Astrocyte (in vitro differentiated cells and primary cell): Measurements from ENCODE around the gene MOB3B. TPM values are rescaled to one million over a fixed set of nuclear protein-coding genes. Genes with fewer than 3 reads are reported as not detected.

Experiments used
- DNase-seq: peaks from one replicate; pipeline ENCODE4 v3.0.0-alpha.2; 2010; ENCODE audit warnings: low read depth
- FAIRE-seq: peaks from 2 replicates; lab custom pipeline; 2011; peaks lifted over from hg19 to GRCh38; lab: Jason Lieb, UNC
- H2AFZ ChIP-seq: 2 replicates; pipeline ENCODE4 v1.6.0; 2012; ENCODE audit warnings: low read depth, low read length, inconsistent platforms
- H3K27ac ChIP-seq: 2 replicates; pipeline ENCODE4 v1.5.1; 2011; ENCODE audit warnings: low read depth, low read length, inconsistent platforms
- H3K27me3 ChIP-seq: 2 replicates; pipeline ENCODE4 v1.6.0; 2011; ENCODE audit warnings: low read length, inconsistent platforms; ENCODE audit not compliant: insufficient read depth
- H3K36me3 ChIP-seq: 2 replicates; pipeline ENCODE4 v1.5.1; 2011; ENCODE audit warnings: low read length, inconsistent platforms; ENCODE audit not compliant: insufficient read depth
- H3K4me1 ChIP-seq: 2 replicates; pipeline ENCODE4 v1.5.1; 2011; ENCODE audit warnings: low read length, inconsistent platforms; ENCODE audit not compliant: insufficient read depth
- H3K4me2 ChIP-seq: 2 replicates; pipeline ENCODE4 v1.6.0; 2012; ENCODE audit warnings: low read length, inconsistent platforms
- H3K4me3 ChIP-seq: 2 replicates; pipeline ENCODE4 v1.5.1; 2011; ENCODE audit warnings: low read depth, mild to moderate bottlenecking, low read length, inconsistent platforms; ENCODE audit not compliant: insufficient read depth
- H3K79me2 ChIP-seq: 2 replicates; pipeline ENCODE4 v1.6.0; 2012; ENCODE audit warnings: mild to moderate bottlenecking, low read length, inconsistent platforms; ENCODE audit not compliant: insufficient read depth
- H3K9ac ChIP-seq: 2 replicates; pipeline ENCODE4 v1.6.0; 2012; ENCODE audit warnings: mild to moderate bottlenecking, low read length, inconsistent platforms
- H3K9me3 ChIP-seq: 2 replicates; pipeline ENCODE4 v1.5.1; 2012; ENCODE audit warnings: low read depth, mild to moderate bottlenecking, low read length, inconsistent platforms; ENCODE audit not compliant: insufficient read depth
- H4K20me1 ChIP-seq: 2 replicates; pipeline ENCODE4 v1.6.0; 2012; ENCODE audit warnings: low read length, inconsistent platforms; ENCODE audit not compliant: insufficient read depth
- H3K27ac Mint-ChIP-seq: one replicate; pipeline ENCODE4 v1.8.0; 2021; ENCODE audit warnings: mild to moderate bottlenecking, mixed read lengths; ENCODE audit not compliant: unreplicated experiment
- H3K27me3 Mint-ChIP-seq: one replicate; pipeline ENCODE4 v1.8.0; 2021; ENCODE audit warnings: low read depth, mixed read lengths; ENCODE audit not compliant: unreplicated experiment
- H3K36me3 Mint-ChIP-seq: one replicate; pipeline ENCODE4 v1.8.0; 2021; ENCODE audit warnings: low read depth, mixed read lengths; ENCODE audit not compliant: unreplicated experiment
- H3K4me1 Mint-ChIP-seq: one replicate; pipeline ENCODE4 v1.8.0; 2021; ENCODE audit warnings: low read depth, mixed read lengths; ENCODE audit not compliant: unreplicated experiment
- H3K4me3 Mint-ChIP-seq: one replicate; pipeline ENCODE4 v1.8.0; 2021; ENCODE audit warnings: mild to moderate bottlenecking, moderate library complexity, mixed read lengths; ENCODE audit not compliant: unreplicated experiment
- H3K9me3 Mint-ChIP-seq: one replicate; pipeline ENCODE4 v1.8.0; 2021; ENCODE audit warnings: mild to moderate bottlenecking, mixed read lengths; ENCODE audit not compliant: unreplicated experiment
- EZH2 ChIP-seq: IDR thresholded peaks from 2 replicates; pipeline ENCODE4 v1.6.1; 2012; ENCODE audit warnings: mild to moderate bottlenecking, low read length, inconsistent platforms; ENCODE audit not compliant: insufficient read depth
- total RNA-seq: library from RNA; stranded (reverse); gene quantifications from 2 replicates; pipeline ENCODE4 v1.2.1, GENCODE V29; 2021
- TF ChIP-seq, protein P1 (sequence below): IDR thresholded peaks from 2 replicates; pipeline ENCODE4 v1.5.1; 2011; ENCODE audit warnings: low read depth, mild to moderate bottlenecking, inconsistent platforms, low read length, moderate library complexity; ENCODE audit not compliant: insufficient read depth

Gene MOB3B
- total RNA-seq, 1 donor from 2014 or later = 3.9 TPM

DNA sequence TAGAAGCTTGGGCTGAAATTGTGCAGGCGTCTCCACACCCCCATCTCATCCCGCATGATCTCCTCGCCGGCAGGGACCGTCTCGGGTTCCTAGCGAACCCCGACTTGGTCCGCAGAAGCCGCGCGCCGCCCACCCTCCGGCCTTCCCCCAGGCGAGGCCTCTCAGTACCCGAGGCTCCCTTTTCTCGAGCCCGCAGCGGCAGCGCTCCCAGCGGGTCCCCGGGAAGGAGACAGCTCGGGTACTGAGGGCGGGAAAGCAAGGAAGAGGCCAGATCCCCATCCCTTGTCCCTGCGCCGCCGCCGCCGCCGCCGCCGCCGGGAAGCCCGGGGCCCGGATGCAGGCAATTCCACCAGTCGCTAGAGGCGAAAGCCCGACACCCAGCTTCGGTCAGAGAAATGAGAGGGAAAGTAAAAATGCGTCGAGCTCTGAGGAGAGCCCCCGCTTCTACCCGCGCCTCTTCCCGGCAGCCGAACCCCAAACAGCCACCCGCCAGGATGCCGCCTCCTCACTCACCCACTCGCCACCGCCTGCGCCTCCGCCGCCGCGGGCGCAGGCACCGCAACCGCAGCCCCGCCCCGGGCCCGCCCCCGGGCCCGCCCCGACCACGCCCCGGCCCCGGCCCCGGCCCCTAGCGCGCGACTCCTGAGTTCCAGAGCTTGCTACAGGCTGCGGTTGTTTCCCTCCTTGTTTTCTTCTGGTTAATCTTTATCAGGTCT, 43.5 kb upstream of the MOB3B start, which contains the start of gene C9orf72:
Gene C9orf72 (minus strand): TSS at position 564 of the 716 bp plus-strand sequence. CDS start 6,361 bp downstream, outside the sequence.
- no peak for TF ChIP-seq EZH2
- TF ChIP-seq, protein P1, sequence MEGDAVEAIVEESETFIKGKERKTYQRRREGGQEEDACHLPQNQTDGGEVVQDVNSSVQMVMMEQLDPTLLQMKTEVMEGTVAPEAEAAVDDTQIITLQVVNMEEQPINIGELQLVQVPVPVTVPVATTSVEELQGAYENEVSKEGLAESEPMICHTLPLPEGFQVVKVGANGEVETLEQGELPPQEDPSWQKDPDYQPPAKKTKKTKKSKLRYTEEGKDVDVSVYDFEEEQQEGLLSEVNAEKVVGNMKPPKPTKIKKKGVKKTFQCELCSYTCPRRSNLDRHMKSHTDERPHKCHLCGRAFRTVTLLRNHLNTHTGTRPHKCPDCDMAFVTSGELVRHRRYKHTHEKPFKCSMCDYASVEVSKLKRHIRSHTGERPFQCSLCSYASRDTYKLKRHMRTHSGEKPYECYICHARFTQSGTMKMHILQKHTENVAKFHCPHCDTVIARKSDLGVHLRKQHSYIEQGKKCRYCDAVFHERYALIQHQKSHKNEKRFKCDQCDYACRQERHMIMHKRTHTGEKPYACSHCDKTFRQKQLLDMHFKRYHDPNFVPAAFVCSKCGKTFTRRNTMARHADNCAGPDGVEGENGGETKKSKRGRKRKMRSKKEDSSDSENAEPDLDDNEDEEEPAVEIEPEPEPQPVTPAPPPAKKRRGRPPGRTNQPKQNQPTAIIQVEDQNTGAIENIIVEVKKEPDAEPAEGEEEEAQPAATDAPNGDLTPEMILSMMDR = no peak
- H3K4me3 Mint-ChIP-seq = peak within 1 kb of the TSS; percentile 99
- Histone ChIP-seq H2AFZ (peak within 1 kb of the TSS; percentile 72), H3K4me2 (peak within 1 kb of the TSS; percentile 85), H3K4me1 (no peaks in the 10 kb centered on the region), H3K9me3 (no peaks in the 10 kb centered on the region), H3K9ac (peak within 1 kb of the TSS; percentile 88), H3K27ac (peak within 1 kb of the TSS; percentile 86), H3K36me3 (no peaks in the 10 kb centered on the region), H3K79me2 (no peaks in the 10 kb centered on the region), H4K20me1 (no peaks in the 10 kb centered on the region), H3K27me3 (no peaks in the 10 kb centered on the region), H3K4me3 (peak within 1 kb of the TSS; percentile 77)
- H3K9me3 Mint-ChIP-seq = peaks cover 2% of the 10 kb centered on the region
- no peak for FAIRE-seq
- H3K27me3 Mint-ChIP-seq = no peaks in the 10 kb centered on the region
- H3K27ac Mint-ChIP-seq = peak within 1 kb of the TSS; percentile 99
- no peaks in the 10 kb centered on the region for H3K36me3 Mint-ChIP-seq
- peaks cover 4% of the 10 kb centered on the region for H3K4me1 Mint-ChIP-seq
- DNase-seq = peak; percentile 29

DNA sequence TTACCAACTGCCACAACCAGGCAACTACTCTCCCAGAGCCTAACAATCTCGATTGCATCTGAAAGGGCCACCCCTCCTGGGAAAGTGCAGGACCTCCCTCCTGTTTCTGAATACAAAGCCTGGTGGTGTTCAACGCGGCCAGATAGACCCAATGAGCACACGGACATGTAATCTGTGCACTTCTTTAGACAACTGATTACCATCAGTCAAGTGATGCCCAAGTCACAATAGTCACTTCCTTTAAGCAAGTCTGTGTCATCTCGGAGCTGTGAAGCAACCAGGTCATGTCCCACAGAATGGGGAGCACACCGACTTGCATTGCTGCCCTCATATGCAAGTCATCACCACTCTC, 42.9 kb upstream of the MOB3B start:
- Histone ChIP-seq H3K36me3 (no peaks in the 10 kb centered on the region), H3K4me1 (no peaks in the 10 kb centered on the region), H3K27me3 (no peaks in the 10 kb centered on the region), H3K4me3 (peak overlapping the region; percentile 77), H3K9me3 (no peaks in the 10 kb centered on the region), H3K27ac (peak overlapping the region; percentile 86), H4K20me1 (peaks cover 4% of the 10 kb centered on the region), H3K79me2 (no peaks in the 10 kb centered on the region), H3K4me2 (peak overlapping the region; percentile 85), H3K9ac (peak overlapping the region; percentile 88), H2AFZ (peak overlapping the region; percentile 67)
- peaks cover 4% of the 10 kb centered on the region for H3K4me1 Mint-ChIP-seq
- H3K4me3 Mint-ChIP-seq = peak overlapping the region; percentile 99
- FAIRE-seq (no peak), DNase-seq (peak; percentile 23)
- H3K27ac Mint-ChIP-seq = peak overlapping the region; percentile 51
- TF ChIP-seq, protein P1 = no peak
- TF ChIP-seq EZH2 = no peak
- no peaks in the 10 kb centered on the region for H3K36me3 Mint-ChIP-seq
- H3K27me3 Mint-ChIP-seq = no peaks in the 10 kb centered on the region
- no peaks in the 10 kb centered on the region for H3K9me3 Mint-ChIP-seq

DNA sequence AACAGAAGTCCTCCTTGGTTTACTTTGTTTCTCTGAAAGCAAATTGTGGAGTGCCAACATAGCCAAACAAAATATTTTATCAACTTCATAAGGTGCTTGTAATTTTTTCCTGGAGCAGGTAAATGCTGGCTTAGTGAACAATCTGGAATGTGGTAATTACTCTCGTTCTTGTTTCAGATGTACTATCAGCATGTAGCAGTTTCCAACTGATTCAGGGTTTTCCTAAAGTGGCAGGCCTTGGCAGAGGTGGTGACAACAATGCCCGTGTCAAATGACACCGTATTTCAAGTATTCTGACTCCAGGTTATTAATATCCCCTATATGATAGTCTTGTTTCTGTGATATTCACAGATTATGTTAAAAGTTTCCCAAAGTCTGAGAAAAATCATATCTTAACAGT, 42.4 kb upstream of the MOB3B start:
- Mint-ChIP-seq H3K4me3 (peak overlapping the region; percentile 99), H3K9me3 (no peaks in the 10 kb centered on the region), H3K27ac (no peak overlapping the region), H3K36me3 (no peaks in the 10 kb centered on the region), H3K27me3 (no peaks in the 10 kb centered on the region), H3K4me1 (peaks cover 4% of the 10 kb centered on the region)
- H4K20me1 ChIP-seq = peaks cover 5% of the 10 kb centered on the region
- H3K79me2 ChIP-seq = no peaks in the 10 kb centered on the region
- peak overlapping the region; percentile 88 for H3K9ac ChIP-seq
- no peaks in the 10 kb centered on the region for H3K4me1 ChIP-seq
- TF ChIP-seq EZH2 = no peak
- TF ChIP-seq, protein P1 = no peak
- DNase-seq (no peak), FAIRE-seq (no peak)
- H3K27ac ChIP-seq = peak overlapping the region; percentile 86
- H3K36me3 ChIP-seq = no peaks in the 10 kb centered on the region
- no peaks in the 10 kb centered on the region for H3K27me3 ChIP-seq
- peak overlapping the region; percentile 77 for H3K4me3 ChIP-seq
- no peaks in the 10 kb centered on the region for H3K9me3 ChIP-seq
- H3K4me2 ChIP-seq = peak overlapping the region; percentile 85
- H2AFZ ChIP-seq = no peak overlapping the region
